GM10847 (cell line): ENCODE data around the gene RPL39.
A peak's percentile ranks its signal among the peaks of the same experiment; 100 is the strongest.

Experiments used
- POLR2A ChIP-seq: IDR thresholded peaks from 2 replicates; pipeline ENCODE4 v1.6.1; 2011; ENCODE audit not compliant: insufficient read length; ENCODE audit errors: extremely low read depth

Gene RPL39

DNA sequence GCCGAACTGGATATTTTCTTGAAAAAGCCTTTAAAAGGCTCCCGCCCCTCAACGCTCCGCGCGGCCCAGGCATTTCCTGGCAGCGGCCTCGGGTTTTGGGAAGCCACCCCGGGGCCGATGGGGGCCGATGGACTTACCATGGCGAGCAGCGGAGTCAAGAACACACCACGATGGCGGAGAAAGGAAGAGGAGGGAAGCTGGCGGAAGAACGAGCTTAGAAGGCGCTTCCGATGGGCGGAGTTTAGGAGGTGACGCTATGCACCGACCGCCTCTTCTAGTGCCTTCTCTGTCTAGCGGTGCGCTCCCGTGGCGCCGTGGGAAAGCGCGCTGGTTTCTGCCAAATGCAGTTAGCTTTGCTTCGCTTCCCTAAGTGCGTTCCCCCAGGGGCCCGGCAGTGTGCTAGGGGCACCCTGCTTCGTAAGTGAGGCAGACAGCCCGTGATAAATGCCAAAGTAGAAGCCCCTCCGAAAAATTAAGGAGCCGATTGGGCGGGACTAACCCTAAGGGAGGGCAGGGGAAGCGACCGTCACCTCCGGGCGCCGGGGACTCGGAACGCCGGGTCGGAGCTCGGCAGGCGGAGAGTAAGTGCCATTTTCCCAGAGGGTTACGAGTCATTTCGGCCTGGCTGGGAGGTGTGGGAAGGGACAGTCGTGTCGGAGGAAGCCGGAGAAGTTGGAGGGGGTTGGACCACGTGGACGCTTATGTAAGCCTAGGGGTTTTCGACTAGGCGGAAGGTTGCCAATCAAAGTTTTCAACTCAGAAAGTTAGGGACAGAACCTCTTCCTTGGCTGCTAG, at the start of gene RPL39:
TSS of gene RPL39 (minus strand) at position 194 of the 795 bp plus-strand sequence. CDS start at position 140, 54 bp downstream.
- TF ChIP-seq POLR2A: peak; percentile 85

DNA sequence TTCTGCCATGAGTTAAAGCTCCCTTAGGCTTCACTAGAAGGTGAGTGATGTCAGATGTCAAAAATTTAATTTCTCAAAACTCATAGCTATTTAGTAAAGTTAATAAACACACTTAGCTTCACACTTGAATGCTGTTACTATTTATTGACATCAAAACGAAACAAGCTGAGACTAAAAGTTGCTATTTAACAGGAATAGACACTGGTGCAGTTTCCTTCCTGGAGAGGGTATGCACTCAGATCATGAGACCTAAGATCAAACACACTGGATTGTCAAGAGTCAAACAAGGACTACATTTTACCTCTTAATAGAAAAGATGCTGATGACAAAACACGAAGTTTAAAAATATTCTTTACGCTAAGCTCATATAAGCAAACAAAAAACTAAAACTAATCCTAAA, 42.5 kb upstream of the RPL39 start:
- no peak for TF ChIP-seq POLR2A

- no peak for TF ChIP-seq POLR2A
Measured at GRCh38 chrX:119828446-119828845, 37.0 kb upstream of the RPL39 start.

DNA sequence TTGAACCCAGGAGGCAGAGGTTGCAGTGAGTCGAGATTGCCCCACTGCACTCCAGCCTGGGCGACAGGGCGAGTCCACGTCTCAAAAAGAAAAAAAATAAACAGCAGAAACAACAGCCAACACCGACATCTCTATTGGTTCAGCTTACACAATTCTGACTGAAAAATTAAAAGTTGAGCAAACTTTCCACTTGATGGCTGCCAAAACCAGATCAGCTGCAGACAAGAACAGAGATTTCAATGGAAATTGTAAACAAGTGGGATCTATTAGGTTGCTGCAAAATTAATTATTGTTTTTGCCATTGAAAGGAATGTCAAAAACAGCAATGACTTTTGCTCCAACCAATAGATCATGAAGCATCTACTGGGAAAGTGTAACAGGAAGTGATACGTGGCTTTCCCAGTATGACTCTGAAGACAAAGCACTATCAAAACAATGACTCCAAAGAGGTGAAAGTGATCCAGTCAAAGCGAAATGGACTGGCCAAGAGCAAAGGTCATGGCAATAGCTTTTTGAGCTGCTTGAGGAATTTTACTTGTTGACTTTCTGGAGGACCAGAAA, 35.0 kb upstream of the RPL39 start:
- TF ChIP-seq POLR2A: no peak

DNA sequence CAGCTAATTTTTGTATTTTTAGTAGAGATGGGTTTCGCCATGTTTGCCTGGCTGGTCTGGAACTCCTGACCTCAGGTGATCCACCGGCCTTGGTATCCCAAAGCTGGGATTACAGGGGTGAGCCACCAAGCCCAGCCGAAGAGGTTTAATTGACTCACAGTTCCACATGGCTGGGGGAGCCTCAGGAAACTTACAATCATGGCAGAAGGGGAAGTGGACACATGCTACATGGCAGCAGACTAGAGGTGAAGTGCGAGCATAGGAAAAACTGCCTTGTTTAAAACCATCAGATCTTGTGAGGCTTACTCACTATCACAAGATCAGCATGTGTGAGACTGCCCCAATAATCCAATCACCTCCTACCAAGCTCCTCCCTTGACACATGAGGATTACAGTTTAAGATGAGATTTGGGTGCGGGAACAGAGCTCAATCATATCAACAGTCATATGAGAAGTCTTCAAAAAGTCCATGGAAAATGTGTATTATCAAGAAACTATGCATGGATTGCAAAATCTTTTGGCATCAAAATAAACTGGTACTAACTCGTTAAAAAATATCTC, 25.8 kb upstream of the RPL39 start:
- no peak for TF ChIP-seq POLR2A

DNA sequence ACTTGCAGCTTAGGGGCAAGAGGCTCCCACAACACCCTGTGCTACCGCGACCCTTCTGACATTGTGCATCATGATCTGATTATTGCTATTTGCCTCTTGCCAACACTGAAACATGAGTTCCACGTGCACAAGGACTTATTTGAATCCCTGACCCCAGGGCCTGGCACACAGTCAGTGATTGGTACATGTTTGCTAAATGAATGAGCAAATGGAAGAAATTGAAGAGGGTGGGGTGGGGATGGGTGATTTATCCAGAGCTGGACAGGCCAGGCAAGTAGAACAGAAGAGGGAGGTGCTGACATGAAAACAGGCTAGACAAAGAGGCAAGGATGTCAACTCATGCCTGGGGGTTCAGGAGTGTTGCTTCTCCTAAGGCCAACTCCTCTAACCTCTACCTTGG, 24.9 kb upstream of the RPL39 start:
- TF ChIP-seq POLR2A: no peak

DNA sequence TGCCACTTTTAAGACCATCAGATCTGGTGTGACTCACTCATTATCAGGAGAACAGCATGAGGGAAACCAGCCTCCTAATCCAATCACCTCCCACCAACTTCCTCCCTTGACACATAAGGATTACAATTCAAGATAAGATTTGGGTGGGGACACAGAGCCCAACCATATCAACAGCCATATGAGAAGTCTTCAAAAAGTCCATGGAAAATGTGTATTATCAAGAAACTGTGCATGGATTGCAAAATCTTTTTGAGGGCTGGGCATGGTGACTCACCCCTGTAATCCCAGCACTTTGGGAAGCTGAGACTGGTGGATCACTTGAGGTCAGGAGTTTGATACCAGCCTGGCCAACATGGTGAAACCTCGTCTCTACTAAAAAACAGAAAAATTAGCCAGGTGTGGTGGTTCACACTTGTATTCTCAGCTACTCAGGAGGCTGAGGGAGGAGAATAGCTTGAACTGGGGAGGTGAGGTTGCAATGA, 17.8 kb upstream of the RPL39 start:
- TF ChIP-seq POLR2A: no peak

DNA sequence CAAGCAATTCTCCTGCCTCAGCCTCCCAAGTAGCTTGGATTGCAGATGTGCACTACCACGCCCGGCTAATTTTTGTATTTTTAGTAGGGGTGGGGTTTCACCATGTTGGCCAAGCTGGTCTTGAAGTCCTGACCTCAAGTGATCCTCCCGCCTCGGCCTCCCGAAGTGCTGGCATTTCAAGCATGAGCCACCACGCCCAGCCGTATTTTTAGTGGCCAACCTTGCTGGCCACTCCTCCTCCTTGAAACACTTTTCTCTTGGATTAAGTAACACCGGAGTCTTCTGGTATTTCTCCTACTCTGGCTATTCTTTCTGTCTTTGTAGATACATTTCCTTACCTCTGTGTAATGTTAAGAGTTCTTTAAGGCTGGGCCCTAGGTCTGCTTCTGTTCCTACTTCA, 11.1 kb upstream of the RPL39 start:
- no peak for TF ChIP-seq POLR2A

DNA sequence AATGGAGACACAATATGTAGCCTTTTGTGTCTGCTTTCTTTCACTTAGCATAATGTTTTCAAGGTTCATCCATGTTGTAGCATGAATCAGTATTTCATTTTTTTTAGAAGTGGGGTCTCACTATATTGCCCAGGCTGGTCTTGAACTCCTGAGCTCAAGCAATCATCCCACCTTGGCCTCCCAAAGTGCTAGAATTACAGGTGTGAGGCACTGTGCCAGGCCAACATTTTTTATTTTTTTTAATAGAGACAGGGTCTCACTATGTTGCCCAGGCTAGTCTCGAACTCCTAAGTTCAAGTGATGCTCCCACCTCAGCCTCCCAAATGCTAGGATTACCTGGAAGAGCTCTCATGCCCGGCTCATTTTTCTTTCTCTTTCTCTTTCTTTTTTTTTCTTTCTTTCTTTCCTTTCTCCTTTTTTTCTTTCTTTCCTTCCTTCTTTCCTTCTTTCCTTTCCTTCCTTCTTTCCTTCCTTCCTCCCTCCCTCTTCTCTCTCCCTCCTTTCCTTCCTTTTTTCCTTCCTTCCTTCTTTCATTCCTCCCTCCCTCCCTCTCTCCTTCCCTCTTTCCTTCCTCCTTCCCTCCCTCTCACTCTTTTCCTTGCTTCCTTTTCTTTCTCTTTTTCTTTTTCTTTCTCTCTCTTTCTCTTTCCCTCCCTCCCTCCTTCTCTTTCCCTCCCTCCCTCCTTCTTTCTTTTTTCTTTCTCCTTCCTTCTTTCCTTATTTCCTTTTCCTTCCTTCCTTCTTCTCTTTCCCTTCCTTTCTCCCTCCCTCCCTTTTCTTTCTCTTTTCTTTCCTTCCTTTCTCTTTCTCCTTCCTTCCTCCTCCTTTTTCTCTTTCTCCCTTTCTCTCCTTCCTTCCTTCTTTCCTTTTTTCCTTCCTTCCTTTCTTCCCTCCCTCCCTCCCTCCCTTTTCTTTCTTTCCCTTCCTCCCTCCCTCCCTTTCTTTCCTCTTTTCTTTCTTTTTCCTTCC, 10.1 kb upstream of the RPL39 start:
- TF ChIP-seq POLR2A: no peak

DNA sequence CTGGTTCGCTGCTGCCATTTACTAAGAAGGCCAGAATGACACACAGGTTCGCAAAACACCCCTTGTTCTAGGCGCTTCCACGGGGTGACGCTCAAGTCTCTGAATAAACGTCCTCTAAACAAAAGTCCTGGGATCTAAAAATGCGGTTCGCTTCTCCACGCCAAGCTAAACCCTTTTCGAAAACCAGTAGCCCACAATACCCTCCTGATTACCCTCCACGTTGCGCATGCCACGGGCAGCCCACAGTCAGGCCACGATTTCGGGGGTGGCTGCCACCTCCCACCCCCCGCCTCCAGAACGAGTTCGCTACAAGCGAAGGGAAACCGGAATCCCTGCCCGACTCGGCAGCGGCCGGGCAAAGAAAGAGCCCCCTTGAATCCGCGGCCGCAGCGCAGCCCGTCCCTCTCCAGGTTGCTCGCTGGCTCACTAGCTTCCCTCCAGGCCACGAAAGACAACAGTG, 423 bp downstream of the RPL39 start:
- TF ChIP-seq POLR2A: no peak

- TF ChIP-seq POLR2A: no peak
Measured at GRCh38 chrX:119784747-119785446, 6.5 kb downstream of the RPL39 start.

- TF ChIP-seq POLR2A: no peak
Measured at GRCh38 chrX:119783026-119783425, 8.4 kb downstream of the RPL39 start.

- TF ChIP-seq POLR2A: no peak
Measured at GRCh38 chrX:119778829-119779228, 12.6 kb downstream of the RPL39 start.

DNA sequence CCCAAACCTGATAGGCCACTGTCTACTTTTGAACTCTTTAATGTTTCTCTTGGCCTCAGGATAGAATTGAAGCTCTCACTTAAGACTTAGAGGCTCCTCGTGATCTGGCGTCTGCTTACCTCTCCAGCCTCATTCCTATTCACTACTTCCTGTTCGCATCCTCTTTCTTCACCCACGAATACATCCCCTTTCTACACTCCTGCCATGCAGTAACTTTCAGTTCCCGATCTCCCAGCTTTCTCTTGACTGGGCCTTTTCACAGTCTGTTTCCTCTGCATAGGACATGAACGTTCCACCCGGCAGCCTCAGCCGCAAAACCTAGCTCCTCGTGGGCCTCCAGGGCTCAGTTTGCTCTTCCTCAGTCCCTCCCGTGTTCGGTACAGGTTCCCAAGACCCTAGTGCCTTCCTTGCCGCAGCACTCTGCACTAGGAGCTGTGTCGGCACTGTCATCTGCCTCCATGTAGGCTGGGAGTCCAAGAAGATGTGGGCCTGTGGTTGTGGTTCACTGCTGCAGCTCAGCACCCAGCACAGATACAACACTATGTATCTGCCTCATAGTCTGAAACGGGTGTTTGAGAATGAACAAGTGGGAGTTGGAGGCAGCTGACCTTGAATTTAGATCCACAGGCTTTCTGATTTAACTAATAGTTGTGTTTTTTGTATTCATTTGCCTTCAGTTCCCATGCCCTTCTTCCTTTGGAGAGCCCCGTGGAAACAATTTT, 15.8 kb downstream of the RPL39 start:
- no peak for TF ChIP-seq POLR2A

DNA sequence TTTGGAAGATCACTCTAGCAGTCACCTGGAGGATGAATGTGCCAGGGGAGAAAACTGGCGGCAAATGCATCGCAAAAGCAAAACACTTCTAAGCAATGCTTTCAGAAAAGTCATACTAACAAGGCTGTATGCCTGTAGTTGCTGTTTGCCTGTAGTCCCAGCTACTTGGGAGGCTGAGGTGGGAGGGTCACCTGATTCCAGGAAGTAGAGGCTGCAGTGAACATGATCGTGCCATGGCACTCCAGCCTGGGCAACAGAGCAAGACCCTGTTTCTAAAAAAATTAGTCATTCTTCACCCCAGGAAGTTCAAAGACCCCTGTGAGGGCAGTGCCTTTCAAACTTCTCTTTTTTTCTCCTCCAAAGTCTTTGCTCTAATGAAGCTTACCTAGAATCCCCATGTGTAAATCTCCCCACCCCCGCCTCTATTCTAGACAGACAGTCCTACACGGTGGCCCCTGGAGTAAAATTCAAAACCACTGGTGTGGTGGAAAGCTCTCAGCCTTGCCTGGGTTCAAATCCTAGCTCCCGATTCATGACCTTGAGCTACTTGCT, 27.5 kb downstream of the RPL39 start:
- no peak for TF ChIP-seq POLR2A
